Activated CD8-positive, alpha-beta memory T cell treated with anti-CD3 and anti-CD28 coated beads for 36 hours (primary cell): ENCODE measurements around the gene ERBB4. TPM values are rescaled to one million over a fixed set of nuclear protein-coding genes. Genes with fewer than 3 reads are reported as not detected.

Source experiments
- CTCF ChIA-PET: fragments of 350-600 bp; sonication (Branson Sonifier 250); formaldehyde crosslinking; loops from one replicate; lab custom pipeline; 2021; ENCODE audit warnings: antibody characterized with exemption; lab: Charles Lee
- POLR2A ChIA-PET: fragments of 350-600 bp; sonication (Branson Sonifier 250); formaldehyde crosslinking; loops from one replicate; lab custom pipeline; 2021; ENCODE audit warnings: antibody characterized with exemption; lab: Charles Lee
- total RNA-seq, 2 experiments: library from RNA; stranded (reverse); gene quantifications; one replicate each; pipeline ENCODE4 v1.2.3, GENCODE V29; 2021

The ERBB4 gene
- total RNA-seq, 2 experiments from 2014 or later: not detected

DNA sequence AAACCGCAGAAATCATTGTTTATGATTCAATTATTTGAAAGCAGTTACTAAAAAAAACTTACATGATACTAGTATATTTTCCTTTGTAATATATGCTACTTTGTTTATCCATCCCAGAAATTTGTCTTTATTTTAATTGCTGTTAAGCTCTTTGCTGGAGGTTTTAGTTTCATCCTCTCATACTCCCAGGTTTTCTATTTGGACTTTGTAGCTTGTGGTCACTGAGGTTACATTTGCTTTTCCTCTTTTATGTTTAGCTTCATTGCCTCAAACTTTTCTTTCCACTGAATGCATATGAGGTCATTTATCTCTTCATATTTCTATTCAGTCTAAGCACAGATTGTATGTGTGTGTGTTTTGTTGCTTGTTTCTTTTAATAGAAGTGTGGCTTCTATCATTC, 89.9 kb downstream of the ERBB4 start:
- CTCF ChIA-PET: no interaction called here
- POLR2A ChIA-PET: no interaction called here

GRCh38 chr2:212441821-212442220, 96.8 kb downstream of the ERBB4 start:
- CTCF ChIA-PET: no interaction called here

GRCh38 chr2:212441141-212441540, 97.5 kb downstream of the ERBB4 start:
- ChIA-PET POLR2A (no interaction called here), CTCF (no interaction called here)

More at GRCh38 chr2:212441821-212442220, 96.8 kb downstream of the ERBB4 start:
- POLR2A ChIA-PET: no interaction called here

DNA sequence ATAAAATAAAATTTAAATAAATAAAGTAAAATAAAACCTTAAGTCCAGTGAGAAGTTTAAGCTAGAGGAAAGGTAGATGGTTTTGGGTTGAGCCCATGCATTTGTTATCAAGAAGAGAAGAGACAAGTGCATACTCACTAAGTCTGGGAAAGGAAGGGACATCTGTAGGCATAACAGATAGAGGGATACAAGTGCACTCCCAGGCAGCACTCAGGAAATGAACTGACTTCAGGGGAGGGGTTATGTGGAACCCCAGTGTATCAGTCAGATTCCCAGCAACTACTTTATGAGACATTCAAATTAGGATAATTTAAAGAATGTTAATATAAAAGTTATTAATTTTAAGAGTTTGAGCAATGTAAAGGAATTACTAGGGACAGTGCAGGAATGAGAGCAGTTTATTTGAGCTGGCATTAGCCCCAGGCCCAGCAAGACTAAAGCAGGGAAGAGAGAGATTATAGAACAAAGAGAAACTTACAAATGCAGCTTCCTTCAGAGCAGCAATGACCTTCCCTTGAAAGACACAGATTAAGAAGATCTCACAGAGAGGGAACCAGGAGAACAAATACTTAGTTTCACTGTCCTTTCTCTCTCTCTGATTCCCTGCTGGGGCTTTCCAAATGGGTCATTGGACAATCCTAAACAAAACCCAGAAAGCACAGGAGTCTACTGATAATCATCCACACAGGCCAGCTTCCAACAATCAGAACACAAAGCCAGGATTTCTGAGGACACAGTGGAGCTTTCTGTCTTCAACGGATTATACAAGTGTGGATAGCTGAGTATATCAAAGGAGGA, 109.7 kb downstream of the ERBB4 start:
- CTCF ChIA-PET: no interaction called here
- POLR2A ChIA-PET: no interaction called here

GRCh38 chr2:212427638-212428037, 111.0 kb downstream of the ERBB4 start:
- CTCF ChIA-PET: no interaction called here
- POLR2A ChIA-PET: no interaction called here

DNA sequence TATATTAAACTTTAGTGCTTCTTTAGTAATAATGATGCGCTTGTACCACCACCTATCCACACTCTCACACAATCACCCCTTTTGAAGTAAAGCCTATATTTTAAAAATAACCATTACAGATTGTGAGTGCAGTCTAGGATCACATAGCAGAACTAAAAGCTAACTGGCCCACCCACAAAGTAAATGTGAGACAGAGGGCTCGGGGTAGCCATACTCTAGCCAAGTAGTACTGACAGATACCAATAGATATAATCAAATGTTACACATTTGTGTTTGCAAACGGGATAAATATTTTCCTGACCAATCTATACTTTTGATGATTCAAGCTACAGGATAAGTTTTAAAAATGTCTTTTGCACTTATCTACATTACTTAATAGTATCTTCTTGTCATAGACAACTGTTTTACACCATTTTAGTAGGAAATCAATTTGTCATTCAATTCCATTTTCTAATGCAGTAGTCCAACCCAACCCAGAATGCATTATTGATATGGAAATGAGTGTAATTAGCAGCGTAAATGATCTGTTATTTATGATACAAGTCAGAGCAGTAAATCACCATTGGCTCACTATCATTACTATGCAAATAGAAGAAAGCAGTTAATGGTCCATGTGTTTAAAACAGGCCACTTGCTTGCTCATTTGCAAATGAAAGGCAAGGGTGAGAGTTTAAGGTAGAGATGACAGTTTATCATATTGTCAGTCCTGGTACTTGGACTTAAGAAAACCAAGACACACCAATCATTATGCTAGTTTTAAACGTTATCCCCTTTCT, 111.8 kb downstream of the ERBB4 start:
- CTCF ChIA-PET: no interaction called here
- POLR2A ChIA-PET: no interaction called here

DNA sequence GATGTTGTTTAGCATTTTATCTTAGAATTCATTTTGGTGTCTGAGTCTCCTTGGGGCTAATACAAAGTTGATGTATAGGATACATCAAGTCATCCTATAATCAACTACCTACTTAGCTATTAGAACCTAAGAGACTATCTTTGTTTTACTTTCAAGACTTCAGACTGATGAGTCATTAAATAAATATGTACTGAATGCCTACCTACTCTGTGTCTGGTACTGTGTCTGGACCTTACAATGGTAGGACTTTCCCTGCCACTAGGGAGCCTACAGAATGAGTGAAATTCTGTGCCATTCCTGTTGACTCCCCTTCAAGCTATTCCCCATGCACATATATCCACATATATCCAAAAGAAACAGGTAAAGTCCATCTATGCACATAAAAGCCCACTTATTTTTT, 114.5 kb downstream of the ERBB4 start:
- POLR2A ChIA-PET: no interaction called here
- CTCF ChIA-PET: no interaction called here

DNA sequence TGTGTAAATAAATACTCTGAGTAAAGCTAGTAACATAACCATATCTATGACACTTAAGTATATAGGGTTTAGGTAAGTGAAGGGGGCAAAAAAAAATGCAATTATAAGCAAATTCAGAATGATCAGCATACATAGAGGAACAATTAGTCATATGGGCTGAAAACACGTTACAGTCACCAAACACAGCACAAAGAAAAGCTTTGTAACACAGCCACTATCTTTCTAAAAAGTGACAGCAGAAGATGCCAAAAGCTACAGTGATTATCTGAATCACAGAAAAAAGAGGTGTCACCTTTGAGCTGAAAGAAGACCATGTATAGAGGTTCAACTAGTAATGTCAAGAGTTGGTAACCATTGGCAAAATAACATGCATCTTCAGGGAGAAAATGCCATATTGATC, 115.5 kb downstream of the ERBB4 start:
- POLR2A ChIA-PET: no interaction called here
- CTCF ChIA-PET: no interaction called here

DNA sequence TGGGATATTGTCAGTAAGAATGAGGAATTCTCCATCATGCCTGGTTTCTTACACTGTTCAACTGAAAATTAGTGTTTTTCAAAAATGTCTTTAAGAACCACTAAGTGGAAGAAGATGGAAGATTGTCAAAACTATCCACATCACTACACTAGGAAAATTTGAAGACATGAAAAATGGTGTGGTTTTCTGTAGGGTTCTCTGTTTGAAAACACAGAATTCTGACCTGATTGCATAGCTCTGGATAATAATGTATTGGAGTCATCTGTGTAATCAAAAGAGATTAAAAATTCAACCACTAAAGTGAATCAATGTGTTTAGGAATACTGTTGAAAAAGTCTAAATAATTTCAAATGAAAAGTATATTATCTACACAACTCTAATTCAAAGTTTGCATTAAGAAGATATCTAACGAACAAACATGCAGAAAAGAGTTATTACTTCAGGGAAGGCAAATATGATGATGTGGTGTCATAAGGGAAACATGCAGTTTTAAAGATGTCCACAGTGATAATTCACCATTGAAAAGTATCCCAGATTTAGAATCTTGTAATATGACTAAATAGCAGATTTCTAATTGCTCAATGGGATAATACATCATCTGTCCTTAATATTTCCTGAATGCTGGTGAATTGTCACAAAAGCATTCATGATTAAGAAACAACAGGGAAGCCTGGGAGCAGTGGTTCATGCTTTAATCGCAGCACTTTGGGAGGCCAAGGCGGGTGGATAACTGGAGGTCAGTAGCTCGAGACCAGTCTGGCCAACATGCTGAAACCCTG, 116.9 kb downstream of the ERBB4 start:
- ChIA-PET CTCF (interaction anchor here (0.7 kb wide), 1 partner anchor 117 kb away, joined by 4 read pairs; the partner anchor contains the start of gene ERBB4), POLR2A (no interaction called here)

GRCh38 chr2:212416086-212416485, 122.5 kb downstream of the ERBB4 start:
- ChIA-PET CTCF (no interaction called here), POLR2A (no interaction called here)

DNA sequence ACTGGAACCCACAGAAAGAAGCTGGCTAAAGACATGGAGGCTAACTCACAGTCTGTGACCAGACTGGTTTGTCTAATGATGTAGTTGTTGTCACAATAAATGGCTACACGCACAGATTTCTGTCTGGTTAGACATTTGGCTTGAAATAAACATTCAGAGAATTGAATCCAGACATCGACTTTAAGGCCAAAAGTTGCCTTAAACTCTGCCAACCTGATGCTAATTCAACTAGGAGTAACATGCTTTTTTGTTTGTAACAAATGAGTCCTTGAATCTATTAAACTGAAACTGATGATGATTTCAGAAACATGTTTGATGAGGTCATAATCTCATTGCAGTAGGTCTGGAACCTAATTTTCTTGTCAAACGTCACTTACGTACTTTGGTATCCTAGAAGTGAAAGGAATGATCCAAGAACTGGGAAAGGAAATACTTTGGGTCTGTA, 123.8 kb downstream of the ERBB4 start:
- POLR2A ChIA-PET: no interaction called here
- CTCF ChIA-PET: no interaction called here

DNA sequence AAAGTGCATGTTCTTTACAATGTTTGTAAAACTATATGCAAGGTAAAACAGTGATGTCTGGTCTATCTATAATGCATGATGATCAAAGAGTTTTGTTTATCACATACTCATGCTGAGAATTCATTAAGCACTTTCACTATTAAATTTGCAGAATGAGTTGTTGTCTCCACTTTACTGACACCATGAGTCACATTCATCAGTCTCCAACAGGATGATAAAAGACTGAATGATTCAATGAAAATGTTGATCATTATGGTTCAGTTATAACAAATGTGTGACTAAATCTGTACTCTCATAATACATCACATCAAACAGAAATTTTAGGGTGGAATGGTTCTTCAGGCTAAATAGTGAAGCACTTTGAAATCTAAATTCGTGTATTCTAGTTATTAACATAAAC, 129.0 kb downstream of the ERBB4 start:
- ChIA-PET POLR2A (no interaction called here), CTCF (no interaction called here)

DNA sequence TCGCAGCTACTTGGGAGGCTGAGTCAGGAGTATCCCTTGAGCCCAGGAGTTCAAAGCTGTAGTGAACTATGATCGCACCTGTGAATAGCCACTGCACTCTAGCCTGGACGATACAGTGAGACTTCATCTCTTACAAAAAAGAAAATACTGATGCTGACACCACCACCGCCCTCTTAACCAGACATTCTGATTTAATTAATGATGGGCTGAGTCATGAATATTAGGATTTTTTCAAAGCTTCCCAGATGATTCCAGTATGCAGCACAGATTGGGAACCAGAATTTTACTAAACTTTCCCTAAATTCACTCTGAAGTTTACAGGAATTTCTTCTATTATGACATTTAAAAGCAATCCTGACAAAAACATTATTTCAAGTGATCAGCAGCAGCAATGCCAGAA, 130.1 kb downstream of the ERBB4 start:
- CTCF ChIA-PET: no interaction called here

DNA sequence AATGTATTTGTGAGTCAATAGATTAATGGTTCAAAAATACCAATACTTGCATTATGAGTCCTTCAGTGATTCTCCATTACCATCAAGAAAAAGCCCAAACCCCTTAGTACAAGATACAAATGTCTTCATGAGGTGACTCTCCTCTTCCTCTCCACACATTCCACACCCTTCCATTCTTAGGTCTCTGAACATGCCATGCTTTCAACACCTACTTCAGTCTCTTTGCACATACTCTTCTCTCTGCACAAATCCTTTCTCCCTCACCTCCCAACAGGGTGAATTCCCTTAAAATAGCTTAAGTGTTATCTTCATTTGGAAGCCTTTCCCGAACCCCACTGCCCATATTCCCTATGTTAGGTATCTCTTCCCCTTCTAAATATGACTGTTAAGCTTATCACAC, 131.9 kb downstream of the ERBB4 start:
- ChIA-PET CTCF (no interaction called here), POLR2A (no interaction called here)

More for the DNA sequence above, 130.1 kb downstream of the ERBB4 start:
- POLR2A ChIA-PET: no interaction called here

- ChIA-PET CTCF (no interaction called here), POLR2A (no interaction called here)
Observed at GRCh38 chr2:212402316-212402715, 136.3 kb downstream of the ERBB4 start.

DNA sequence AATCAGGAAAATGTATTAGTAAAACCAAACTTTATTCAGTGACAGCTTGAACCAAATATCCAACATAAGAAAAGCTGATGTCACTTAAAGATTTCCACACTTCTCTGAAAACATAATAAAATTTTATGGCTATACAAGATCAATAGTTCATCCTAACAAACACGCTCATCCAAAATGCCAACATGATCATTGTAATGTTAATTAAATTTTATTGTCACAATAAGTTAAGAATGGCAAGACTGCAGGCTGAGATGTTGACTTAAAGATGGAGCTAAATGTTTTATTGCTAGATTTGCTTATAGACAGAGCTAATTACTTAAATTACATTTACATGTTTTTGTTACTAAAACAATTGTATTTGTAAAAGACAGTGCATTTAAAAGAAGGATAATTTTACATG, 140.3 kb downstream of the ERBB4 start:
- ChIA-PET POLR2A (no interaction called here), CTCF (no interaction called here)

GRCh38 chr2:212392544-212392943, 146.1 kb downstream of the ERBB4 start:
- ChIA-PET POLR2A (no interaction called here), CTCF (no interaction called here)

DNA sequence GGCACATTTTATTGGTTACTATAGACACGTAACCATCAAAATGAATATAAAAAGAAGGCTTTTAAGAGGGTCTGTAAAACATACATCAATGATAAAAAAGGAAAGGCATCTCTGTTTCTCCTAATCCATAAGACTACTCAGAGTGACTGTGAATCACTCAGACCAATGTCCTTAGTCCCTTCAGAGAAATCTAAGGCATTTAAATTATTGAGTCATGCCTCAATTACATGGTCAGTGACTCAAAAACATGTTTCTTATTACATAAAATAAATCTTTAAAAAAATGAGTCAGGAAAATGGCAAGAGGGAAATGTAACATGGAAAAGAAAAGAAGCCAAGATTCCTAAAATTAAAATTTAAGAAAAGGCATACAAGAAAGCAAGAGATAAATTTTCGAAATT, 146.6 kb downstream of the ERBB4 start:
- ChIA-PET POLR2A (no interaction called here), CTCF (no interaction called here)

DNA sequence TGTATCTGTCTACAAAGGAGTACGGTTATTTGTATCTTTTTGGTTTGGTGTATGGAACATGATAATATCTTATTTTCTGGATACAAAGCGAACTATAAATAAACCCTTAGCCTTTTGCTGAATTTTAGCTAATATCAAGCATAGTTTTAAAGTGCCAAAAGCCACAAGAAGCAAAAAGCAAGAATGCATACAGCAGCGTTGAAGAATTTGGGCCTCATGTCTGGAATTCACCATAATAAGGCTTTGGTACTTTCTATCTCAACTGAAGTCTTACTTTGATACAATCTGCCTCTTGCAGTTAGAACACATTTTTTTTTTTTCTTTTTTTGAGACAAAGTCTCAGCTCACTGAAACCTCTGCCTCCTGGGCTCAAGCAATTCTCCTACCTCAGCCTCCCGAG, 151.5 kb downstream of the ERBB4 start:
- CTCF ChIA-PET: no interaction called here
- POLR2A ChIA-PET: no interaction called here

- ChIA-PET CTCF (no interaction called here), POLR2A (no interaction called here)
Observed at GRCh38 chr2:212385241-212385640, 153.4 kb downstream of the ERBB4 start.
